ENCODE data around the gene RBMX2.
"Not testable (repeated sequence)": the region's sequence is repeated elsewhere in the genome, so short reads cannot be mapped to it uniquely, and the experiment has no call there.

RBMX2 gene

DNA sequence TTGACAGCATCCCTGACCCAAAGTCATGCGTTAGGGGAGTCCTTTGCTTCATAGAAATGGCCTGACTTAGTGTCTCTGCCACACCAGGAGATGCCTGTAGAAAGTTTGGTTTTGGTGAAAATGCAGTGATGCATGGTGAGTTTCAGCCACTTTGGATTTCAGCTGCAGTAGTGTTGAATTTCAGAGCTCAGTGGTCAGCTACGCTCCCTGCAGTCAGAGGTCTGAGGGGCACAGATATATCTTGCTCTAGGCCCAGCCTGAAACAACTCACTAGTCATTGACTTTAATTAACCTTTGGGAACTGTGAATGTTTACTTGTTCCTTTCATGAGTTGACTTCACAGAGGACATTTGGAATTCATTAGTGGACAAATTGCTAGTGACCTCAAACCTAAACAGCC lies 17.5 kb downstream of the RBMX2 start:
- H3K4me3 Mint-ChIP-seq, result no peak overlapping the region
- no peaks in the 10 kb centered on the region for H3K27me3 Mint-ChIP-seq
- no peaks in the 10 kb centered on the region for H3K9me3 Mint-ChIP-seq (ENCODE audit: low read depth)
- no peaks in the 10 kb centered on the region for H3K36me3 Mint-ChIP-seq
- H3K27ac Mint-ChIP-seq, result no peak overlapping the region
- H3K4me1 Mint-ChIP-seq (ENCODE audit: low read depth), result no peaks in the 10 kb centered on the region

DNA sequence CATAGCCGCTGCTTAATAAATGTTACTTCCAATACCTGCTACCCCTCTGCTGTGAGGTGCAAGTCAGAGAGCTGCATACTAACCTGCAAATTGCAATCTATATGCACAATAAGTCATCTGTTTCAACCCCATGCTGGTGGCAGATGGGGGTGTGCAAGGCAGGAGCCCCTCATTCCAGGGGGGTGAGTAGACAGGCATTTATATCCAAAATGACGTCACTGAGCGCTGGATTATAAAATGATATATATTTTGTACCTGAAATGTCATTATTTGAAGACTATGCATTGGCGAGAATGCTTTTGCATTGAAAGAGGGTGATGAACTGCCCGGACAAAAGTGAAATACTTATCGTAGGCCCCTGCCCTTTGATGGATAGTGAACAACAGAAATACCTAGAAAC lies 24.7 kb downstream of the RBMX2 start:
- Mint-ChIP-seq H3K4me3 (no peak overlapping the region), H3K27me3 (no peaks in the 10 kb centered on the region), H3K9me3 (ENCODE audit: low read depth) (no peaks in the 10 kb centered on the region), H3K36me3 (no peaks in the 10 kb centered on the region), H3K4me1 (ENCODE audit: low read depth) (no peaks in the 10 kb centered on the region), H3K27ac (no peak overlapping the region)

GRCh38 chrX:130429236-130429635 lies 27.4 kb downstream of the RBMX2 start:
- not testable (repeated sequence) for H3K27ac Mint-ChIP-seq; H3K9me3 Mint-ChIP-seq (ENCODE audit: low read depth); H3K4me1 Mint-ChIP-seq (ENCODE audit: low read depth); H3K4me3 Mint-ChIP-seq; H3K36me3 Mint-ChIP-seq; H3K27me3 Mint-ChIP-seq

- H3K4me1 Mint-ChIP-seq (ENCODE audit: low read depth), result no peaks in the 10 kb centered on the region
- no peaks in the 10 kb centered on the region for H3K27me3 Mint-ChIP-seq
- peaks cover 12% of the 10 kb centered on the region for H3K36me3 Mint-ChIP-seq
- peaks cover 13% of the 10 kb centered on the region for H3K9me3 Mint-ChIP-seq (ENCODE audit: low read depth)
- no peak overlapping the region for H3K27ac Mint-ChIP-seq
- no peak overlapping the region for H3K4me3 Mint-ChIP-seq
Observed at GRCh38 chrX:130435937-130436336, 34.1 kb downstream of the RBMX2 start.

DNA sequence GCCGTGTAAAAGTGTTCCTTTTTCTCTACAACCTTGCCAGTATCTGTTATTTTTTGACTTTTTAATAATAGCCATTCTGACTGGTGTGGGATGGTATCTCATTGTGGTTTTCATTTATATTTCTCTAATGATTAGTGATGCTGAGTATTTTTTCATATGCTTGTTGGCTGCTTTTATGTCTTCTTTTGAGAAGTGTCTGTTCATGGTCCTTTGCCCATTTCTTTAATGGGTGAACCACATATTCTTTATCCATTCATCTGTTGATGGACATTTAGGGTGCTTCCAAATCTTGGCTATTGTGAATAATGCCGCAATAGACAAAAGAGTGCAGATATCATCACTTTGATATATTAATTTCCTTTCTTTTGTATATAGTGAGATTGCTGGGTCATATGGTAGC lies 36.2 kb downstream of the RBMX2 start:
- not testable (repeated sequence) for H3K4me1 Mint-ChIP-seq (ENCODE audit: low read depth); H3K27ac Mint-ChIP-seq; H3K4me3 Mint-ChIP-seq; H3K27me3 Mint-ChIP-seq
- peaks cover 12% of the 10 kb centered on the region for H3K36me3 Mint-ChIP-seq
- H3K9me3 Mint-ChIP-seq (ENCODE audit: low read depth), result peaks cover 13% of the 10 kb centered on the region

DNA sequence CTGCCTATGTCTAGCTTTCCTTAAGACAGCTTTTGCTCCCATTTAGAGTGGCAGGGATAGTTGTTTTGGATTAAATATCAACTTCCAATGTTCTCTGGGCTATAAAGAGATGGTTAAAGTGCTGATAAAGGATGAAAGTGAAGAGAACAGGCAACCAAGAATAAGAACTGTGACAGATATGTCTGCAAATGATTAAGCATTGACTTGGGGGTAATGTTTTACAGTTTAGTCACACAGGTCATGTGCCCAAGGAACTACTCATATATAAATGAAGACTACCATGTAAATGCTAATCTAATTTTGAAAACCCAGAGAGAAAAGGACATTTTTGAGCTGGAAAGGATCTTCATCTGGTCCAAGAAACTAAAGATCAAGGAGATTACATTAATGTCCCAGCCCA lies 42.1 kb downstream of the RBMX2 start:
- Mint-ChIP-seq H3K36me3 (peaks cover 8% of the 10 kb centered on the region), H3K27ac (no peak overlapping the region), H3K4me1 (ENCODE audit: low read depth) (no peaks in the 10 kb centered on the region), H3K27me3 (no peaks in the 10 kb centered on the region), H3K9me3 (ENCODE audit: low read depth) (peaks cover 9% of the 10 kb centered on the region), H3K4me3 (no peak overlapping the region)

DNA sequence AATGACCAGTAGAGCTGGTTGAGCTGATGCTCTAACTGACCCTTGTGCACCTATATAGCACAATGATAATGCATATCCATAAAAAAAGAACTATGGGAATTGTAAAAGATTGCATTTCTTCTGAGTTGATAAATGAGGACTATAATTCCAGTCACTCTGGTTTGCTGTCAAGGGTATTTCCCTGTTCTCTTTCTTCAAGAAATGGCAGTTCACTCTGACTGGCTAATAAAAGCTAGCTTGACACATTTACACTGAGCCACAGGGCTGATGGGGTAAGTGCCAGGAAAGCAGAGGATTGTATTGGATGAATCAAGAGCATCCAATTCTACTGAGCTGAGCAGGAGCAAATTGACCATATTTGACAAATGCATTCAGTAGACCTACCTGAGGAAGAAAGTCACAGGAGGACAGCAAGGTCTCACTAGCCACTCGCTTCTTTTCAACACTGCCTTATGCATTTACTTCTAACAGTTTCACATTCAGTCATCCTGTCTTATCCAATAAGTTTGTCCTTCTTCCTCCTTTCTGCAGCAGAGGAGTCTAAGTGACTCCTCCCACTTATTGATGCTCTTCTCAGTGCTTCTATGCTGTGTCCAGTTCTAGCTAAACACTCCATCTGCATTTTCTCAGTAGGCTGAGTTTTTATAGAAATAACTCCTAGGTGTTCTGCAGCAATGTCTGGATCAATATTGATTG lies 43.0 kb downstream of the RBMX2 start:
- H3K4me3 Mint-ChIP-seq, result no peak overlapping the region
- H3K4me1 Mint-ChIP-seq (ENCODE audit: low read depth), result no peaks in the 10 kb centered on the region
- no peaks in the 10 kb centered on the region for H3K27me3 Mint-ChIP-seq
- H3K9me3 Mint-ChIP-seq (ENCODE audit: low read depth), result peaks cover 1% of the 10 kb centered on the region
- H3K36me3 Mint-ChIP-seq, result peaks cover 2% of the 10 kb centered on the region
- H3K27ac Mint-ChIP-seq, result no peak overlapping the region

- no peaks in the 10 kb centered on the region for H3K9me3 Mint-ChIP-seq (ENCODE audit: low read depth)
- no peak overlapping the region for H3K27ac Mint-ChIP-seq
- H3K4me3 Mint-ChIP-seq, result no peak overlapping the region
- no peaks in the 10 kb centered on the region for H3K4me1 Mint-ChIP-seq (ENCODE audit: low read depth)
- no peaks in the 10 kb centered on the region for H3K36me3 Mint-ChIP-seq
- no peaks in the 10 kb centered on the region for H3K27me3 Mint-ChIP-seq
Observed at GRCh38 chrX:130446974-130447373, 45.2 kb downstream of the RBMX2 start.

Measured in activated naive CD8-positive, alpha-beta T cell (primary cell).